Dendritic cell treated with granulocyte-macrophage colony-stimulating factor and Interleukin-4, amounts not matched to agents 40 ng/mL and 50 ng/mL, for 4 days (primary cell): ENCODE measurements around the gene RIMBP2.

ENCODE experiments used
- H3K27ac Mint-ChIP-seq: one replicate; pipeline ENCODE4 v1.8.0; 2022; ENCODE audit warnings: mild to moderate bottlenecking, mixed read lengths
- H3K27me3 Mint-ChIP-seq: one replicate; pipeline ENCODE4 v1.8.0; 2022; ENCODE audit warnings: mild to moderate bottlenecking, mixed read lengths
- H3K36me3 Mint-ChIP-seq: one replicate; pipeline ENCODE4 v1.8.0; 2022; ENCODE audit warnings: low read depth, mixed read lengths
- H3K4me1 Mint-ChIP-seq: one replicate; pipeline ENCODE4 v1.8.0; 2022; ENCODE audit warnings: low read depth, mixed read lengths
- H3K4me3 Mint-ChIP-seq: one replicate; pipeline ENCODE4 v1.8.0; 2022; ENCODE audit warnings: mild to moderate bottlenecking, moderate library complexity, mixed read lengths
- H3K9me3 Mint-ChIP-seq: one replicate; pipeline ENCODE4 v1.8.0; 2022; ENCODE audit warnings: mixed read lengths
- intact Hi-C: fragments of 100-400 bp; cut with micrococcal nuclease; formaldehyde crosslinking; loops from one replicate; pipeline ENCODE4 v1.15.0; 2022

RIMBP2 gene

DNA sequence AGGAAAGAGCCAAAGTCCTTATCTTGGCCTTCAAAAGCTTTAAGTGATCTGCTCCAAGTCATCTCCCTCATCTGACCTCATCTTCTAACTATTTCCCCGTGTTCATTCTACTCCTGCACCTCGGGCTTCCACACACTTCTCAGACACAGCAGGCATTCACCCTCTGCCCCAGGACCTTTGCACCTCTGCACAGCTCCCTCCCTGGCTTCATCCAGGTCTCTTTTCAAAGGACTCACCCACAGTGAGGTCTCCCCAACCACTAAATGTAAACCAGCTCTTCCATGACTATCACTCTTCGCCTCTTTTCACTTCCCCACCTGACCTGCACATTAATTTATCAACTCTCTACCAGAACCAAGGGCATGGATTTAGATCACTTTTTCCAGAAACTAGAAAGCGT lies 216.6 kb downstream of the RIMBP2 start:
- no peak overlapping the region for H3K4me3 Mint-ChIP-seq
- H3K27ac Mint-ChIP-seq, result no peak overlapping the region
- H3K36me3 Mint-ChIP-seq, result no peaks in the 10 kb centered on the region
- no peaks in the 10 kb centered on the region for H3K9me3 Mint-ChIP-seq
- H3K27me3 Mint-ChIP-seq, result no peaks in the 10 kb centered on the region
- no peaks in the 10 kb centered on the region for H3K4me1 Mint-ChIP-seq
- intact Hi-C loops, result no loop called here

DNA sequence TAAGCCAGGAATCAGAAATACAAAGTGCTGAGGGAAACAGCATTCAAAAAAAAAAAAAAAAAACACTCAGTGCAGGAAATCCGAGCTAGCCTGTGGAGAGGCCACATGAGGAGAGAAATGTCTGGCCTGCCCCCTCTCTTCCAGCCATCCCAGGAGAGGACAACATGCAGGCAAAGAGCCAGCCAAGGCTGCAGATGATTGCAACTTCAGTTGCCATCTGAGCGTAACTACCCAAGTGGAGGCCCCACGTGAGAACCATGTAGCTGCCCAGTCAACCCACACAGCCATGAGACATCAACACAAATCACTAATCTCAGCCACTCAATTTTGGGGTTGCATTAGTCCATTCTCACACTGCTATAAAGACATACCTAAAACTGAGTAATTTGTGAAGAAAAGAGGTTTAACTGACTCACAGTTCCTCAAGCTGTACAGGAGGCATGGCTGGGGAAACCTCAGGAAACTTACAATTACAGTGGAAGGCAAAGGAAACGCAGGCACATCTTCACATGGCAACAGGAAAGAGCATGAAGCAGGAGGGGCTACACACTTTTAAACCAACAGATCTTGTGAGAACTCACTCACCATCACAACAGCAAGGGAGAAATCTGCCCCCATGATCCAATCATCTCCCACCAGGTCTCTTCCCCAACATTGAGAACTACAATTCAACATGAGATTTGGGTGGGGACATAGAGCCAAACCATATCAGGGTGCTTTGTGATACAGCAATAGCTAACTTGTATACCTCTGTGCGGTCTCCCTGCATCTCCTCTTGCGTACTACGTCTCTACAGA lies 217.3 kb downstream of the RIMBP2 start:
- no peaks in the 10 kb centered on the region for H3K9me3 Mint-ChIP-seq
- intact Hi-C loops, result no loop called here
- no peak overlapping the region for H3K4me3 Mint-ChIP-seq
- no peaks in the 10 kb centered on the region for H3K27me3 Mint-ChIP-seq
- H3K27ac Mint-ChIP-seq, result no peak overlapping the region
- no peaks in the 10 kb centered on the region for H3K36me3 Mint-ChIP-seq
- no peaks in the 10 kb centered on the region for H3K4me1 Mint-ChIP-seq

DNA sequence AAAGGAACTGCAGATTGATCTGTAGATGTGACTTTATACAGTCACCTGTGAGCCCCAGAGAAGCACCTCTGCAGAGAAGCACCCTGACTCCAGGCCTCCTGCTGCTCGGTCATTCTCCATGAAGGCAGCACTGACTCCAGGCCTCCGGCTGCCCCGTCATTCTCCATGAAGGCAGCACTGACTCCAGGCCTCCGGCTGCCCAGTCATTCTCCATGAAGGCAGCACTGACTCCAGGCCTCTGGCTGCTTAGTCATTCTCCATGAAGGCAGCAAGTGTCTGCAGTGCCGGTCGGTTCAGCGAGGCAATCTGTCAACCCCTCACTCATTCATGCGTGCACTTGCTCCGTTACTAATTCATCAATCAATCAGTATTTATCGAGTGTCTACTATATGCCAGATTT lies 218.1 kb downstream of the RIMBP2 start:
- no peaks in the 10 kb centered on the region for H3K27me3 Mint-ChIP-seq

DNA sequence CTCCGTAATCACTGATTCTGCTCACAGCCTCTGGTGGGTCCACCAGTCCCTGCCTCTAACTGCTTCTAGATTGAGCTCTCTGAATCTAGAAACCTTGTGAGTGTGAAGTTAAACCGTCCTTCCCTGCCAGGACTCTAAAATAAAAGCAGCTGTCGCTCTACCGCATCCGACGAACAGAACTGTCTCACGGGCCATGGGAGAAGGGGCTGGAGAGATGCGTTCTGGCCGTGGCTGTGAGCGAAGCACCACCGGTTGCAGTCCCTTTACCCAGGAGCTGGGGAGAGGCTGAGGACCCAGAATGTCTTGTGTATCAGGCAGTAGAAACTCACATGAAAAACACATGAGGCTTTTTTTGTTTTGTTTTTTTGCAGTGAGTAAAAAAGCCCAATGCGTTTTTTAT lies 218.8 kb downstream of the RIMBP2 start:
- Mint-ChIP-seq H3K27me3 (no peaks in the 10 kb centered on the region), H3K36me3 (no peaks in the 10 kb centered on the region), H3K9me3 (no peaks in the 10 kb centered on the region), H3K4me3 (no peak overlapping the region), H3K4me1 (no peaks in the 10 kb centered on the region), H3K27ac (no peak overlapping the region)
- intact Hi-C loops, result no loop called here

More for the DNA sequence above, 218.1 kb downstream of the RIMBP2 start:
- Mint-ChIP-seq H3K4me3 (no peak overlapping the region), H3K36me3 (no peaks in the 10 kb centered on the region), H3K9me3 (no peaks in the 10 kb centered on the region), H3K27ac (no peak overlapping the region), H3K4me1 (no peaks in the 10 kb centered on the region)
- intact Hi-C loops, result no loop called here

DNA sequence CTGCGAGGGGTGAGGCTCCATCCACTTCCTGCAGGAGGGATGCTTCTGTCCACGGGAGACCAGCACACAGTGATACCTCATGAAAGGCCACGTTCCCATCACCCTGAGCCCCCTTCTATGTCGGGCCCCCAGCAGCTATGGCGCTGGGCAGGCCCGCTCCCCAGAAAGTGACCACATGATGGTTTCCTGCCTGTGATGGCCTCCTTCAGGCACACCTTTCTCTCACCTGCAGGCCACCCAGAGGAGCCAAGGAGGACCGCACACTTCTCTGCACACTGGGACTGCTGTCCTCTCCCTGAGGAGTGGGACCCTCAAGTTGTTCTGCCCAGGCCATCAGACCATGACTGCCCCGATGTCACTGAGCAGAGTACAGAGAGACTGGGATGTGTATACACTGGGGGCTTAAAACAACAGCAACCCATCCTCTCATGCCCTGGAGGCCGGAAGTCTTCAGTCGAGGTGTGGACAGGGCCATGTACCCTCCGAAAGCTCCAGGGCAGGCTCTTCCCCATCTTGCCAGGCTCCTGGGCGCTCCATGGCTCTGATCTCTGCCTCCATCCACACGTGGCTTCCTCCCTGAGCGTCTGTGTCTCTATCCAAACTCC lies 219.5 kb downstream of the RIMBP2 start:
- Mint-ChIP-seq H3K36me3 (no peaks in the 10 kb centered on the region), H3K27me3 (no peaks in the 10 kb centered on the region), H3K27ac (no peak overlapping the region), H3K4me1 (no peaks in the 10 kb centered on the region), H3K9me3 (no peaks in the 10 kb centered on the region), H3K4me3 (no peak overlapping the region)
- intact Hi-C loops, result no loop called here

DNA sequence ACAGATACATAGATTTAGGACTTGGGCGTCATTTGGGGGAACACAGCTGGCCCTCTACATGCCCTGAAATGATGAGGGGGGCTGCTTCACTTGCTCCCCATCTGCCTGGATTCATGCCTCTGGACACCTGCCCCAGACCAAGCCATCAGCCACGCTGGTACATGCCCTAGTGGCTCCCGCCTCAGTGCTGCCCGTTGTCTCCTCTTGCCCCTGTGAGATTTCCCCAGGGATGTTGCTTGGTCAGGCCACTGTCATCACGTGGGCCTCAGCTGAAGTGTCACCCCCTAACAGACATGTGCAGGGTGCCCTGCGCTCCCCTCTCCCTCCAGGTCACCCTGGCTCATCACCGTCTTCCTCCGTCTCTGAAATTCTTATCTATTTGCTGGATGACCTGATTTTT lies 220.9 kb downstream of the RIMBP2 start:
- intact Hi-C loops, result no loop called here
- Mint-ChIP-seq H3K4me3 (no peak overlapping the region), H3K27ac (no peak overlapping the region), H3K36me3 (no peaks in the 10 kb centered on the region), H3K9me3 (no peaks in the 10 kb centered on the region), H3K4me1 (no peaks in the 10 kb centered on the region), H3K27me3 (no peaks in the 10 kb centered on the region)

DNA sequence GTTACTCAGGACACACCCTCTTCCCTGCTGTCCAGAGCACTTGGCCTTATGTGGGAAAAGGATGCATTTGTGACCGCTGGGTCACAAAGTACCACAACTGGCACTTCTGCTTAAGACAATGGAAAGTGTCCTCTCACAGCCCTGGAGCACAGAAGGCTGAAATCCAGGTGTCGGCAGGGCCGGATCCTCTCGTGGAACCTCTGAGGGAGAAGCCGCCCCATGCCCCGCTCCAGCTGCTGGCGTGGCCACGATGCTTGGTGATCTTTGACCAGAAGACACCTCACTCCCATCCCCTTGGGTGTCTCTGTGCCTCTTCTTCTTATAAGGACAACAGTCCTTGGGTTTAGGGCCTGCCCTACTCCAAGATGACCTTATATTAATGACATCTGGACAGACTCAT lies 221.4 kb downstream of the RIMBP2 start:
- Mint-ChIP-seq H3K4me3 (no peak overlapping the region), H3K27me3 (no peaks in the 10 kb centered on the region), H3K4me1 (no peaks in the 10 kb centered on the region), H3K27ac (no peak overlapping the region), H3K36me3 (no peaks in the 10 kb centered on the region), H3K9me3 (no peaks in the 10 kb centered on the region)
- intact Hi-C loops, result no loop called here

DNA sequence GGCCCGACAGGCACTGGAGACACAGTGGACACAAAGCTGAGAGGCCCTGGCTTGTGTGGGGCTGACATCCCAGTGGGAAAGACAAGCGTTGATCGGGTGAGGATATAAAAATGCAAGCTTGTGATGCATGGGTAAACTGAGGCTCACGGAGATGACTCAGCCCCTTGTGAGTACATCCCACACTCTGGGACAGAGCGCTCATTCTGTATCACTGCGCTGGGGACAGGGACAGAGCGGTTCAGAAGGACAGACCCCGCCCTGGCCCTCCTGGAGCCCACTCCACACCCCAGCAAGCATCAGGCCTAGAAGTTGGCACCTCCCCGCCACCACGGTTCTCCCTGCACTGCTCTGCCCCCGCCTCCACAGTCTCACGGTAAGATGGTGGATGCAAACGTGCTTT lies 222.1 kb downstream of the RIMBP2 start:
- no peaks in the 10 kb centered on the region for H3K9me3 Mint-ChIP-seq
- no peak overlapping the region for H3K27ac Mint-ChIP-seq
- H3K36me3 Mint-ChIP-seq, result no peaks in the 10 kb centered on the region
- H3K4me3 Mint-ChIP-seq, result no peak overlapping the region
- no peaks in the 10 kb centered on the region for H3K4me1 Mint-ChIP-seq
- intact Hi-C loops, result no loop called here
- no peaks in the 10 kb centered on the region for H3K27me3 Mint-ChIP-seq

DNA sequence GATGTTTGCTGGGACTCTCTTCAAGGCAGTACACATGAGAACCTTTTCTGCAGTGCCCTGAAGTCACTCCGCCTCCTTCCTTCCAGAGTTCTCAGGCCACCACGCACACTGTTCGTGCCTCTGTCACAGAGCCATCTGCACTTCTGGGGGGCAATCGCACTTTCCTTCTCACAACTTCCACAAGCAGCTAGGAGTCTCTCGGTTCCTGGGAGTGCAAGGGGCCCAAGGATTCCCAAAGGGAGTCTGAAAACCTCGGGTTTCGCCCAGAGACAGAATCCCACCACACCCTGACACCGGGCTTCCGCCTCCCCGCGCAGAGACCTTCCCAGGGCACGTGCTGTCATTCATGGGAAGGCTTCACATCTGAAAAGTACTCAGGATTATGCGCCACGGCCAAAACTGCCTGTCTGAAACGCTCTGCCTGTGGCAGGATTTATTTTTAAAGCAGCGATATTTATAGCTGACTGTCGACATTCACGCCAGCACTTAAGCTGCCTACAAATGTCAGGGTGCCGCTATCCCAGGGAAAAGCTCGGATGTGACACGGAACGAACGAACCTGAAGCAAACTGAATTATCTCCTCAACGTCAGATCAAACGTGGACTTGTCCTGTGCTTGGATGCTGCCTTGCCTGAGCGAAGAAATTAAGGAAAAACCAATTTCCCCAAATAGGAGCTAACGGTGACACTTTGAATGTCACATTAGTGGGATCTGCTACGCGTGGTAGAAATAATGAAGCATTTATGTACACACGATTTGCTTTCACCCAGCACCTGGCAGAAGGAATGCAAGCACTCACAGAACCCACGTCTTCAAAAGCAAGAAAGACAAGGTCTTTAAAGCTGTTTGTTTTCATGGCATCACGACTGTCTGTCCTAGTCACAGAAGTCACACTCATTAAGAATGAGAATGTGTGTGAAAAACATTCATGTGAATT lies 224.4 kb downstream of the RIMBP2 start:
- Mint-ChIP-seq H3K27ac (no peak overlapping the region), H3K36me3 (no peaks in the 10 kb centered on the region), H3K4me3 (no peak overlapping the region), H3K27me3 (no peaks in the 10 kb centered on the region), H3K9me3 (no peaks in the 10 kb centered on the region), H3K4me1 (no peaks in the 10 kb centered on the region)
- intact Hi-C loops, result no loop called here

DNA sequence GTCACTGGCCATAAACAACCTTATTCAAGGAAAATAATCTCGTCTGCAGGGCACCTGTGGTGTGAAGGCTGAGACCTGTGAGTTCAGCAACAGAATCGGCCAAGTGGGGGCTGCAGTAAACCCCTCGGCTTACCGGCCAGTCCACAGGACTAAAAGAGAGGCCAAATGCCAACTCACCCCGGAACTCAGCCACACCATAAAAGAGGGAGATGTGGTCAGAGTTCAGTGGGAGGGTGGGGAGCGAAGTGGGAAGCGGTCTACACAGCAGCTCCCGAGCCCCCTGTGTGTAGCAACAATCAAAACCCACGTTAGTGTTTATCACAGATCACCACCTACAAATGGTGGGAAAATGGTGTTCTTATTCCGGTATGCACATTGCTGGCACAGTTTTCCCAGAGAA lies 225.4 kb downstream of the RIMBP2 start:
- no peaks in the 10 kb centered on the region for H3K27me3 Mint-ChIP-seq
- no peaks in the 10 kb centered on the region for H3K9me3 Mint-ChIP-seq
- no peak overlapping the region for H3K27ac Mint-ChIP-seq
- intact Hi-C loops, result no loop called here
- H3K4me3 Mint-ChIP-seq, result no peak overlapping the region
- H3K4me1 Mint-ChIP-seq, result no peaks in the 10 kb centered on the region
- H3K36me3 Mint-ChIP-seq, result no peaks in the 10 kb centered on the region

DNA sequence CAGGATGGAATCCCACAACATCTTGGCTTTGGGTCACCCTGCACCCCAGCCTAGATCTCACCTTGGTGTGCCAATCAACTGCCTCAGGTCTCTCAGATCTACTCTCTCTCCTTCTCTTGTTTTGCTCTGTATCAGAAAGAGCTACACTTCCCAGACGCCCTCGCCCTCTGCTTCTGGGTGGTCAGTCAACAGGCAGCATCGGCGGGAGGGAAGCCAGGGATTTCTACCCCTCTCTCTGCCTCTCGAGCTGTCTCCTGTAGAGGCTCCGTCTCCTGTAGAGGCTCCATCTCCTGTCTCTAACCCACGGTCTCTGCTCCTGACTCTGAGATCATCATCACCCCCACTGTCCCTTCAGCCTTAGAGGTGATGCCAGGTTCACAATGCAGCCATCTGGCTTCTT lies 226.8 kb downstream of the RIMBP2 start:
- Mint-ChIP-seq H3K27ac (no peak overlapping the region), H3K4me1 (no peaks in the 10 kb centered on the region), H3K36me3 (no peaks in the 10 kb centered on the region)

DNA sequence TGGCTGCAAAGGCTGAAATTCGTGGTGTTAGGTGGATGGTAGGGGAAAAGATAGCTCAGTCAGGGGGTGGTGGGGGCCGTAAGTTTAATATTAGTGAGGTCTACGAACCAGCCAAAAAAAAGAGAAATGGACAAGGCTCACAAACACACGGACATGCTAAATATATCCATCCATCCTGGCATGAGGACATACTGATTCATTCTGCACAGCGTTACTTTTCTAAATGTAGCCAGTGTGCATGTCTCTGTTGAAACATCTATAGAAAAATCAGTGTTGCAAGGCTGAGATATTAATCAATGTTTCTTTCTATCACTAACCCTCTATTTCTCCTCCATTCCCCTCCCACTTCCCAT lies 227.8 kb downstream of the RIMBP2 start:
- Mint-ChIP-seq H3K36me3 (no peaks in the 10 kb centered on the region), H3K9me3 (no peaks in the 10 kb centered on the region), H3K27me3 (no peaks in the 10 kb centered on the region), H3K4me3 (no peak overlapping the region), H3K27ac (no peak overlapping the region), H3K4me1 (no peaks in the 10 kb centered on the region)
- intact Hi-C loops, result no loop called here

More for the DNA sequence above, 226.8 kb downstream of the RIMBP2 start:
- Mint-ChIP-seq H3K9me3 (no peaks in the 10 kb centered on the region), H3K4me3 (no peak overlapping the region), H3K27me3 (no peaks in the 10 kb centered on the region)
- intact Hi-C loops, result no loop called here

DNA sequence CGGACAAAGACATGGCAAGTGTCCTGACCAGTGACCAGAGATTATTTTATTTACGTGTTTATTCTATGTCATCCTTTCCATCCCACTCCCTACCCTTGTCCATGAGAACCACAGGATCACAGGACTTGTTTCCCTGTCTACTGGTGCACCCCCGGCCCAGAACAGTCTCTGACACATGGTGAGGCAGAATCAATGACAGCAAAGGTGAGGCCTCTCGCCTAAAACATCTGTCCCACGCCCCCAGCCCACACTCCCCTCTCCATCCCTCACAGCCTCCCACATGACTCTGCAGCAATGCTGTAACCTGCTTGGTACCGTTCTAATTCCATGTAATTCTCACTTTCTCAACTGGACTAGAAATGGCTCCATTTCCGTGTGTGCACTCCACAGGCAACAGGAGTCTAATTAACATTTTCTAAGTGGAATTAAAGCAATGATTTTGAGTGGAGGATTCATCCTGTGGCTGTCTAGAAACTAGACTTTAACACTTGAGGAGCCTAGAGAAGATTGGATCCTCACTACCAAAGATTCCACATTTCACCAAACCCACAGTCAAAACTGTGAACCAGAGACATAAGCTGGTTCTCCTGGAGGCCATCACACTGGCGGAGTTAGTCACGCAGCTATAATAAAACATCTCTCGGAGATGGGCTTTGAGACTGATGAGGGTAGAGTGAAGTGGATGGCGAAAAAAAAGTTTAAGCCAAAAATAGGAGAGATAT lies 228.3 kb downstream of the RIMBP2 start:
- intact Hi-C loops, result no loop called here
- Mint-ChIP-seq H3K9me3 (no peaks in the 10 kb centered on the region), H3K27me3 (no peaks in the 10 kb centered on the region)

More for the DNA sequence above, 228.3 kb downstream of the RIMBP2 start:
- Mint-ChIP-seq H3K4me3 (no peak overlapping the region), H3K36me3 (no peaks in the 10 kb centered on the region), H3K27ac (no peak overlapping the region), H3K4me1 (no peaks in the 10 kb centered on the region)
